Bronchial epithelial cell (primary cell): Measurements from ENCODE around the gene B4GALNT4. TPM values are rescaled to one million over a fixed set of nuclear protein-coding genes. Genes with fewer than 3 reads are reported as not detected.

Source experiments
- DNase-seq: peaks from one replicate; pipeline ENCODE4 v3.0.0-alpha.2; 2010; ENCODE audit warnings: low read depth
- FAIRE-seq: peaks from 2 replicates; lab custom pipeline; 2011; peaks lifted over from hg19 to GRCh38; lab: Jason Lieb, UNC
- H3K27me3 ChIP-seq: 2 replicates; pipeline ENCODE4 v1.5.1; 2011; ENCODE audit warnings: low read length; ENCODE audit not compliant: control insufficient read depth, insufficient read depth
- H3K36me3 ChIP-seq: 2 replicates; pipeline ENCODE4 v1.5.1; 2011; ENCODE audit warnings: low read length; ENCODE audit not compliant: control insufficient read depth, insufficient read depth
- H3K4me3 ChIP-seq: 2 replicates; pipeline ENCODE4 v1.5.1; 2011; ENCODE audit warnings: mild to moderate bottlenecking, low read depth, low read length, control low read depth
- total RNA-seq: library from RNA; depleted of rRNA; stranded (reverse); fragments of >200 nt; gene quantifications from 2 replicates; pipeline ENCODE4 v1.2.1, GENCODE V29; 2014
- TF ChIP-seq, protein P1 (sequence below): IDR thresholded peaks from 2 replicates; pipeline ENCODE4 v1.5.1; 2011; ENCODE audit warnings: mild to moderate bottlenecking, moderate library complexity, low read length, control low read depth, inconsistent platforms; ENCODE audit not compliant: insufficient read depth, severe bottlenecking

B4GALNT4 gene
- total RNA-seq, 1 donor from 2014 or later: 10.8 TPM

DNA sequence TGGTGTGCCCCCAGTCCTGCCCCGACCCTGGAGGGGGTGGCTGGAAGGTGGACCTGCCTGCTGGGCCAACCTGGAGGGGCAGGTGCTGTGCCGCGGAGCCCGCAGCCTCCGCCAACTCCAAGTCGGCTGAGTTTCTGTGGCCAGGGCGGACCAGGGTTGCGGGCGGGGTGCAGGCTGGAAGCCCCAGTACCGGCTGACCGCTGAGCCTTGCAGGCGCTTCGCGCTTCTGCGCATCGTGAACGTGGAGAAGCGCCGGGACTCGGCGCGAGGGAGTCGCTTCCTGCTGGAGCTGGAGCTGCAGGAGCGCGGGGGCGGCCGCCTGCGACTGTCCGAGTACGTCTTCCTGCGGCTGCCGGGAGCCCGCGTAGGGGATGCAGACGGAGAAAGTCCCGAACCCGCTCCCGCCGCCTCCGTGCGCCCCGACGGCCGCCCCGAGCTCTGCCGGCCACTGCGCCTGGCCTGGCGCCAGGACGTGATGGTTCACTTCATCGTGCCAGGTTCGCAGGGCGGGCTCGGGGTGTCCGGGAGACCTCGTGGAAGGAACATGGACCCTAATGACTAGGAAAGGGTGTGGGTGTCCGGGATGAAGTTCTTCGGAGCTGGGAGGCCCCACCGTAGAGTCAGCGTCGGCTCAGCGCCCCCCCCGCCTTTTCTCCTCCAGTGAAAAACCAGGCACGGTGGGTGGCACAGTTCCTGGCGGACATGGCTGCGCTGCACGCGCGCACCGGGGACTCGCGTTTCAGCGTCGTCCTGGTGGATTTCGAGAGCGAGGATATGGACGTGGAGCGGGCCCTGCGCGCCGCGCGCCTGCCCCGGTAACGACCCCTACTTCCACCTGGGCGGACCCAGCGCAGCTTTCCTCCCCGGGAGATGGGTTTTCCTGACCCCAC lies 10.2 kb downstream of the B4GALNT4 start:
- FAIRE-seq (no peak), DNase-seq (no peak)
- H3K36me3 ChIP-seq: peaks cover 1% of the 10 kb centered on the region
- no peak overlapping the region for H3K4me3 ChIP-seq
- TF ChIP-seq, protein P1, sequence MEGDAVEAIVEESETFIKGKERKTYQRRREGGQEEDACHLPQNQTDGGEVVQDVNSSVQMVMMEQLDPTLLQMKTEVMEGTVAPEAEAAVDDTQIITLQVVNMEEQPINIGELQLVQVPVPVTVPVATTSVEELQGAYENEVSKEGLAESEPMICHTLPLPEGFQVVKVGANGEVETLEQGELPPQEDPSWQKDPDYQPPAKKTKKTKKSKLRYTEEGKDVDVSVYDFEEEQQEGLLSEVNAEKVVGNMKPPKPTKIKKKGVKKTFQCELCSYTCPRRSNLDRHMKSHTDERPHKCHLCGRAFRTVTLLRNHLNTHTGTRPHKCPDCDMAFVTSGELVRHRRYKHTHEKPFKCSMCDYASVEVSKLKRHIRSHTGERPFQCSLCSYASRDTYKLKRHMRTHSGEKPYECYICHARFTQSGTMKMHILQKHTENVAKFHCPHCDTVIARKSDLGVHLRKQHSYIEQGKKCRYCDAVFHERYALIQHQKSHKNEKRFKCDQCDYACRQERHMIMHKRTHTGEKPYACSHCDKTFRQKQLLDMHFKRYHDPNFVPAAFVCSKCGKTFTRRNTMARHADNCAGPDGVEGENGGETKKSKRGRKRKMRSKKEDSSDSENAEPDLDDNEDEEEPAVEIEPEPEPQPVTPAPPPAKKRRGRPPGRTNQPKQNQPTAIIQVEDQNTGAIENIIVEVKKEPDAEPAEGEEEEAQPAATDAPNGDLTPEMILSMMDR: no peak
- no peaks in the 10 kb centered on the region for H3K27me3 ChIP-seq

- no peak overlapping the region for H3K4me3 ChIP-seq
- peaks cover 1% of the 10 kb centered on the region for H3K36me3 ChIP-seq
- no peak for FAIRE-seq
- no peak for DNase-seq
- H3K27me3 ChIP-seq: no peaks in the 10 kb centered on the region
- TF ChIP-seq, protein P1: no peak
These were observed 10.8 kb downstream of the B4GALNT4 start for GRCh38 chr11:380095-380480.

GRCh38 chr11:380491-380890 lies 11.2 kb downstream of the B4GALNT4 start:
- FAIRE-seq (no peak), DNase-seq (no peak)
- H3K4me3 ChIP-seq: no peak overlapping the region
- H3K36me3 ChIP-seq: no peaks in the 10 kb centered on the region
- TF ChIP-seq, protein P1: no peak
- H3K27me3 ChIP-seq: no peaks in the 10 kb centered on the region

GRCh38 chr11:380996-381395 lies 11.7 kb downstream of the B4GALNT4 start:
- FAIRE-seq: no peak
- DNase-seq: no peak
- Histone ChIP-seq H3K4me3 (no peak overlapping the region), H3K36me3 (no peaks in the 10 kb centered on the region), H3K27me3 (no peaks in the 10 kb centered on the region)
- TF ChIP-seq, protein P1: no peak

DNA sequence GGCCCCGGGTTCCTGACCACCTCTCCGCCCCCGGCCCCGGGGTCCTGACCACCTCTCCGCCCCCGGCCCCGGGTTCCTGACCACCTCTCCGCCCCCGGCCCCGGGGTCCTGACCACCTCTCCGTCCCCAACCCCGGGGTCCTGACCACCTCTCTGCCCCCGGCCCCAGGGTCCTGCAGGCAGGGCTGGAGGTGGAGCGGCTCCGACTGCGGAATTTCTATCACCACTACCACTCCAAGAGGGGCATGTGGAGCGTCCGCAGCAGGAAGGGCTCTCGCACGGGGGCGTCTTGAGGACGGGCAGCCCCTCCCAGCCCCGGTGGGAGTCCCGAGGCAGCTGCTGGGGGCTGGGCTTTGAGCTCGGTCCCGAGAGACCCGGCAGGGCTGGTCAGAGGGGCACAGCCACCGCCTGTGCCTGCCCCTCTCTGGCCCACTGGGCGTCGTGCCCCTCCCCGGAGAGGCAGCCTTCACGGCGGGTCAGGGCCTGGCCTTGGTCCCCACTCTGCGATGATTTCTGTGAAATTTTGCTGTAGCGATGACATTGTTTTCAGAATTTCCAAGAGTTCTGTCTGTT lies 12.3 kb downstream of the B4GALNT4 start:
- FAIRE-seq (no peak), DNase-seq (no peak)
- Histone ChIP-seq H3K36me3 (no peaks in the 10 kb centered on the region), H3K4me3 (no peak overlapping the region), H3K27me3 (no peaks in the 10 kb centered on the region)
- TF ChIP-seq, protein P1: no peak
